ENCODE measurements around the gene SND1.
"Not testable (repeated sequence)": the region's sequence is repeated elsewhere in the genome, so short reads cannot be mapped to it uniquely, and the experiment has no call there.

The SND1 gene

GRCh38 chr7:128081808-128082207 is 429.8 kb downstream of the SND1 start:
- DNase-seq: no peak

- DNase-seq: no peak
Measured at GRCh38 chr7:128082431-128082830, 430.4 kb downstream of the SND1 start.

DNA sequence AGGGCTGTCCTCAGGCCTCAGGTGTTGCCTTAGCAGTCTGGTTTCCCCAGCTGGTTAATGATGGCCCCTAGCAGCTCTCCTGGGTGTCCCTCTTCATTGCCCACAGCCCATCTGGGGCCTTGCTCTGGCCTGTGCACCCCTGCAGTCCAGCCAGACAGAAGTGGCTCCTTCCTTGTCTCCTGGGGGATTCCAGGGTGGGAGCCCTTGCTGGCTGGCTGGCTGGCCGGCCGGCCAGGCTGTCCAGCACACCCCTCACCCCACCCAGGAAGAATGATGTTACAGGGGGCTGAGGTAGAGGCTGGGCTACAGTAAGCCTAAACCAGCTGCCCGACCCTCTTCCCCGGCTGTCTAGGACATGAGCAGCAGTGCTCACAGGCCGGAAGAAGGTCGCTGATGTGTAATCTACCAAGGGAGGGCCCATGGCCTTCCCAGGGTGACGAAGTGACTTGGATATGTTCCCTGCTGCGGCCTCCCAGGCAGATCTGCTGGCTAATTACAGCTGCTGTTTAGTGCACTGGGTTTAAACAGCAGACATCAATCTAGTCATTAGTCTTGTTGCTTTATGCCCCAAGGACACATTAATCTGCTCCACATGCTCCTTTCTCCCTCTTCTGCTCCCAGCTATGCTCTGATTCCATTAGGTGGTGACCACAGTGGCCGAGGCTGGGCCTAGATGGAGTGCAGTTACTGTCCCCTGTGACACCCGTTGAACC is 433.1 kb downstream of the SND1 start:
- DNase-seq: no peak

DNA sequence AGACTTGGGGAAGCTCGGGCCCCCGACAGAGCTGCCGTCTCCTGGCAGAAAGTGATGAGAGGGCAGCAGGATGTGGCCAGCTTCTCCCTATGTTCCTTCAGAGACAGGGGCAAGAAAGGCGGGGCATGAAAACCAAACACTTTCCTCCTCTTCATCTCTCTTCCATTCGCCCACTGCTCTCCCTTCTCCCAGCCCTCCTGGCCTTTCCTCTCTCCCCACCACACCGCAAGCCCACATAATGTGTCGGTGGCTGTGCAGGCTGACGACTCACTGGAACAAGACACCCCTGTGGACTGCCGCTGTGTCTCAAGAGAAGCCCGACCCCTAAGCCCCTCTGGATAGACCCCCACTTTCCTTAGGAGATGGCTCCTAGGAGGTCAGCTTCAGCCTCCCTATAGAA is 438.5 kb downstream of the SND1 start:
- no peak for DNase-seq

DNA sequence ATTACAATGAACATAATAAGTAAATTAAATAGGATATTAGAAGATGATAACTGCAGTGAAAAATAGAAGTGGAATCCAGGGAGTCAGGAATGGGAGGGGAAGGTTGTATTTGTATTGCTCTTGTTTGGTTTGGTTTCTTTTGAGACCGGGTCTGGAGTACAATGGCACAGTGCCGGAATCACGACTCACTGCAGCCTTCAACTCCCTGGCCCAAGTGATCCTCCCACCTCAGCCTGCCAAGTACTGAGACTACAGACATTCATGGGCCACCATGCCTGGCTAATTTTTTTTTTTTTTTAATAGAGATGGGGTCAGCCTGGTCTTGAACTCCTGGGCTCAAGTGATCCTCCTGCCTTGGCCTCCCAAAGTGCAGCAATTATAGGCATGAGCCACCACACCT is 439.1 kb downstream of the SND1 start:
- DNase-seq: no peak

GRCh38 chr7:128092221-128092620 is 440.2 kb downstream of the SND1 start:
- peak in 1 of 2 experiments; percentile 10 for DNase-seq

DNA sequence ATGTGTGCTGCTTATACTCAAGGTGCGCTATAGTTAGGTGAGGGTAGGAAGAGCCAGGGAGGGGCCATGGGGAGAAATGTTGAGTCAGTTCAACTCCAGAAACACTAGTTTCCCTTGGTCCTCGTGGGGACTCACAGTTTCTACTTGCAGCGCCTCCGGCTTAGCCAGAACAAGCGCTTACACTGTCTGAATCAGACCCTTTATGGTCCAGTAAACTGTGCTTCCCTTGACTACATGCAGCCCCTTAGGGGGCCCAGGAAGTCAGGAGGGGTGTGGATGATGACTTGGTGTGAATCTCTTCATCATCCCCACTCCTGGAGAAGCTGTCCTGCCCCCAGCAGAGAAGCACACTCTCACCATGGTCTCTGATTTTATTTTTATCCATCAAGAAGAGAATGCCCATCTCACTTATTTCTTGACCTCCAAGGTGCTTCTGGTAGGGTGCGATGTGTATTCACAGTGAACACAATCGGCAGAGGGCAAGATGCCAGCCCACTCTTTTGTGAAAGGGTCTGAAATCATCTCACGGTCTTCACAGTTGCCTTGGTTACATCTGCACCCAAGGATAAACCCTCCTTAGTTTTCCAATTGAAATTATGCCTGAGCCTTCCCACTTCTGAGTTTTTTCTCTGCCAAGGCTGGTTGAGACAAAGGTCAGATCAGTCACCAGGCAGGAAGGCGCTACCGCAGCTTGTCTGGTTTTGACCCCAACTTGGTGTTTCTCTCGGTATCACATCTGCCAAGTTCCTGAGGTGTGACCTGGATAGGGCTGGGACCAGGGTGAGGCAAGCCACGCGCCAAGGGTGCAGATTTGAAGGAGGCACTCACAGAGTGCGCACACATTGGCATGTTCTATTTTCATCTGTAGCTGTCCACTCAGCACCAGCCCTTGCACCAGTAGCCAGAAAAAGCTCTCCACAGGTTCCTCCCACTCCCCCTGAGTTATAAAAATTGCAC is 441.9 kb downstream of the SND1 start:
- DNase-seq: no peak

GRCh38 chr7:128094686-128095085 is 442.7 kb downstream of the SND1 start:
- no peak for DNase-seq

- DNase-seq: no peak
Measured at GRCh38 chr7:128097211-128097731, 445.3 kb downstream of the SND1 start.

DNA sequence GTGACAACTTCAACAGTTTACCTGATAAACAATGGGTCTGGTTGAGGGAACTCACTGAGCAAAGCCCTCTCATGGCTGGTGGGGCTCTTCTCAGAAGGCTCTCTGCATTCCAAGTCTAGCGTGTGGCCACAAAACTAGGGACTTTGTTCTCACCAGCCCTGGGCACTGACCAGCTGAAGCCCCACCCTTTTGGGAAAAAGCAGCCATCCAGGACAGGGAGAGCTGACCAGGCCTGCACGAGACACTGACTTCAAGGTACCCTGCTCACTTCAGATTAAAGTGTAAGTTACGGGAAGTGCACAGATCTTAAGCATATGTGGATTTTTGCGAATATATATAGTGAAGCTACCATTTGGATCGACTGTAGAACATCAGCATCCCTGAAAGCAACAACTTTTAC is 446.6 kb downstream of the SND1 start:
- DNase-seq: no peak

DNA sequence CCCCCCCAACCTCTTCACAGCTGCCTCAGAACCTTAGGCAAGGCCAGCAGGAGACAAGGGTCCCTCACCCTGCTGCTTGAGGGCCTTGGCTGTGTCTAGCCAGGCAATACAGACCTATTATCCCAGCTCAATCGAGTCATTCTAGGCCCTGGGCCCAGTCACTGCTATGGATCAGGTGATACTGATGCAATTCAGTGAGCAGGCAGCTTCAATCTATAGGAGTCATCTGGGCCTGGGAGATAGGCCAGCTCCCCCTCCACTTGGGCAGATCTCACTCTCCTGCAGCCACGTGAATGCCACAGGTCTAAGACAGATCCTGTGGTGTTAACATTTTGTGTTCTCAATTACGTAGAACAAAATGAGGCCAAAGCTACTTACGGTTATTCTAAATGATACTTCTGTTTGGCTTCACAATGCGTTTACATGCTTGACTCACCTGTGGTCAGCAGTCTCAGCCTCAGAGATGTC is 447.2 kb downstream of the SND1 start:
- DNase-seq: no peak

DNA sequence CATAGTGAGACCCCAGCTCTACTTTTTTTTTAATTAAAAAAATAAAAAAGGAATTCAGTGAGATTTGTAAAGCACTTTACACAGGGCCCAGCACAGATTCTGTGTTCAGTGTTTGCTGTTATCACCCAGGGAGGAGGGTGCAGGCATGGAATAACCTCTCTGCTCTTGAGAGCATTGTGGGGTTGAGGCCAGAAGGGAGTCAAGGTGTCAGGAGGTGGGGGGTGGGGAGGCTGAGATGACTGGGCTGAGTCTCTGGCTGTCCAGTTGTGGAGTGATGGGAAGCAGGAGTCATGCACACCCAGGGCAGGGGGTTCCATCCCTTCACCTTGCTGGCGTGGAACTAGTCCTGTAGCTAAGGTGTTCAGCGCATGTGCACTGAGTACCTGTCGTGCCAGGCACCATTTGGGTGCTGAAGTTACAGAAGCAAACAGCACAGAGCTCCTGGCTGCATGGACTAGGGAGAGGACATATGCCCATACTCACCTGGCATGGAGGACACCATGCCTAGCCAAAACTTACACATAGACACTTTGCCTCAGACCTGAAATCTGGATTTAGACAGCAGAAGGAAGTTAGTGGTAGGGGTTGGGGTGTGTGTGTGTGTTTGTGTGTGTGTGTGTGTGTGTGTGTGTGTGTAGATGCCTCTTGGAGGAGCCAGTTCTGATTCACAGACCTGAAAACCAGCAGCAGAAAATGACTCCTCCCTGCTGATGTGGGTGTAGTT is 448.4 kb downstream of the SND1 start:
- no peak for DNase-seq

DNA sequence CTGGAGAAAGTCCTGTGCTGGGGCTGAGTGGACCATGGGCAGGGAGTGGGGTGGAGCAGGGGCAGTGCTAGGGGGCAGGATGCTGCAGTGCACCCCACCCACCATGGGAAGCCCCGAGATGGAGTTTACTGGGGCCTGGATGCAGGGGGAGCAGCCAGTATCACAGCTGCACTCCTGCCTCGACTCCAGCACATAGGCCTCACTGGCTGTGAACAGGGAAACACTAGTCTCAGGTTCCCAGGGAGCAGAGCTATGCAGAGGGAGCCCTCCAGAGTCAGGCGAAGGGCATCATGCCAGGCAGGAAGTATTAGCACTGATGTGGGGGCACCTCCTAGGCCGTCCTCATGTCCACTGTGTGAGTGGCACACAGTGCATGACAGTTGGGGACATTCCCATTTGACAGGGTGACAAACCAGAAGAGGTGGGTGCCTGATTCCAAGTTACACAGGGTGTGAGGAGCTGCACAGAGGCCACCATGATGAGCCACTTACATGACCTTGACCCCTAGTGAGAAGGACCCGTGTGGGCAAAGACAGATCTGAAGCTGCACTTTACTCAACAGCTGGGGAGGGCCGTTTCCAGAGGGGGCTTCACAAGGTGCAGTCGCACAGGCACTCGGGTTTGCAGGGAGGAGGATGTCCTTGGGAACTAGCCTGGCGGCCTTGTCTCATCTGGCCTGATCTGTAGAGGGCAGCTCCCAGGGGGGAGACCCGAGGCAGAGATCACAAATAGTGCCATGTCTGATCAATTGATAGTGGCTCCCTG is 449.1 kb downstream of the SND1 start:
- DNase-seq: no peak

DNA sequence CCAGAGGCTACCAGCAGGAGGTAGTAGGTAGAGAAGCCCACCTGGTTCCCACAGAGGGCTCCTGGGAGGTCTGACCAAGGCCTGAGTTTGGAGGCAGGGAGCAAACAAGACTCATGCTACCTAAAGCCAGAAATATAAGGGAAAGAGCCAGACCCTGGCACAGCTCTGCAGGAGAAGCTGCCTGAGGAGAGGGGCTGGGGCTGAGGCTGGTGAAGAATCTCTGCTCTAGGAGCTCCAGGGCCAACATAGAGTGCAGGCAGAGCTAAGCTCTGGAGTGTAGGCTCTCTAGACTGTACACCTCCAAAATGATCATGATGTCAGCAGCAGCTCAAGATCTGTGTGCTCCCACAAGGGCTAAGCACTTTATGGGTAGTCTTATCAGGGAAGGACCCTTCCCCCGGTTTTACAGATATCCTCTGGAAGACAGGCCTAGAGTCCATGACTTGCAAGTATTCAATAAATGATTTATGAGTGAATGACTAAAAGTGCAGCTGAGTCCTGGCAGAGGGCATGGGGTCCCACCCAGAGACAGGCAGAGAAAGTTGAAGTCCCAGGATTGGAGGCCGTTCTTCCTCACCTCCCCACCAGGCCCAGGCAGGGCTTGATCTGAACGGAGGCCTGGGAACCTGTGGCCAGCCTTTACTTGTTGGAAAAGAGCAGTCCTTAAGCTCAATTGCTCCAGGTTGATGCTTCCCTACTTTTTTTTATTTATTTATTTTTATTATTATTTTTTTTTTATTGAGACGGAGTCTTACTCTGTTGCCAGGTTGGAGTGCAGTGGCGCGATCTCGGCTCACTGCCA is 450.7 kb downstream of the SND1 start:
- no peak for DNase-seq

GRCh38 chr7:128103498-128104107 is 451.6 kb downstream of the SND1 start:
- DNase-seq: no peak

DNA sequence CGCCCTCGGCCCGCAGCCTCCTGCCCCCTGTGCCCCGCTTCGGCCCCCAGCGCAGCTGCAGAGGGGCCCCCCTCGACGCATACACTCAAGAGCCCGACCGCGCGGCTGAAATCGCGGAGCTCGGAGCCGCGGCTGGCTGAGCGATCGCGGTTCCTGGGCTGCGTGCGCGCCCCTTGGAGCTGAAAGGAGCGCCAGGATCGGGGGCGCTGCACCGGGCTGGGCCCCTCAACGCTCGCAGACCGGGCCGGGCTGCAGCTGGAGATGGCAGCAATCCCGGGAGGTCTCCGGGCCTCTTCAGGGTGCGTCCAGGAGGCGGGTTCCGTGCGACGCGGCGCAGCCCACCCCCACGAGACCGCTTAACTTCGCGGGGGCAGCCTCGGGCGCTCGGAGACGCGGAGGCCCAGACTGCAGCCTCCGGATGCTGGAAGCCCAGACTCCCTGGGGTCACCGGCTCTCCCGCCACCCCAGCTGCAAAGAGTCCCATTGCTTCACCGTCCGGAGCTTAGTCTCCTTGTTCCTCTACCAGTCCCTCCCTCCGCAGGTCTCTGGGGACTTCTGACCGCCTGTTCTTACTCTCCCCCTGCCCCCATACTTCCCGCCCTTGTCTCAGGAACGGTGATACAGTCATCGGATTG is 452.2 kb downstream of the SND1 start:
- DNase-seq: no peak

GRCh38 chr7:128105228-128106022 is 453.4 kb downstream of the SND1 start:
- DNase-seq: no peak

GRCh38 chr7:128106821-128107220 is 454.8 kb downstream of the SND1 start:
- DNase-seq: no peak

DNA sequence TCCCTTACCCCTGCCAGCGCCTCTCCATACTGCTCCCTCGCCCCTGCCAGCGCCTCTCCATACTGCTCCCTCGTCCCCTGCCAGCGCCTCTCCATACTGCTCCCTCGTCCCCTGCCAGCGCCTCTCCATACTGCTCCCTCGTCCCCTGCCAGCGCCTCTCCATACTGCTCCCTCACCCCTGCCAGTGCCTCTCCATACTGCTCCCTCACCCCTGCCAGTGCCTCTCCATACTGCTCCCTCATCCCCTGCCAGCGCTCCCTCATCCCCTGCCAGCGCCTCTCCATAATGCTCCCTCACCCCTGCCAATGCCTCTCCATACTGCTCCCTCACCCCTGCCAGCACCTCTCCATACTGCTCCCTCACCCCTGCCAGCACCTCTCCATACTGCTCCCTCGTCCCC is 455.5 kb downstream of the SND1 start:
- not testable (repeated sequence) for DNase-seq

DNA sequence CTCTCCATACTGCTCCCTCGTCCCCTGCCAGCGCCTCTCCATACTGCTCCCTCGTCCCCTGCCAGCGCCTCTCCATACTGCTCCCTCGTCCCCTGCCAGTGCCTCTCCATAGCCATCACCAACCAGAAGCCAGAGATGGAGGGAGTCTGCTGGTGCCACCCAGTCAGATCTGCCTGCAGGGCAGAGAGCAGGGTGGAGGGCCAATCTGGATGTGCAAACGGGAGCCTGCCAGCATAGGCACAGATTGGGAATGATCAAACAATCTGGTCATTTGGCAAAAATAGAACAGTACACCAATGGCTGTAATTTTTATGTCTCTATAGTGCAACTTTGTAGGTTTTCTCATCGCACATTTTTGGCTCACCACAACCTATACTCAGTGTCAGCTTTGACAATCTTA is 456.1 kb downstream of the SND1 start:
- DNase-seq: peak; percentile 18 to 71

All from NCI-H446 (cell line).